Type B pancreatic cell (in vitro differentiated cells): ENCODE measurements around the gene CCDC146. TPM values are rescaled to one million over a fixed set of nuclear protein-coding genes. Genes with fewer than 3 reads are reported as not detected.
"Not testable (repeated sequence)": the region's sequence is repeated elsewhere in the genome, so short reads cannot be mapped to it uniquely, and the experiment has no call there.

Source experiments
- DNase-seq: peaks from one replicate; pipeline ENCODE4 v3.0.0; 2021; ENCODE audit warnings: mixed read lengths; ENCODE audit not compliant: unreplicated experiment; ENCODE audit errors: extremely low spot score
- H3K27ac Mint-ChIP-seq: 2 replicates; pipeline ENCODE4 v1.8.0; 2021; ENCODE audit warnings: mild to moderate bottlenecking, mixed read lengths
- H3K27me3 Mint-ChIP-seq: 2 replicates; pipeline ENCODE4 v1.8.0; 2021; ENCODE audit warnings: mixed read lengths
- H3K36me3 Mint-ChIP-seq: 2 replicates; pipeline ENCODE4 v1.8.0; 2021; ENCODE audit warnings: mixed read lengths
- H3K4me1 Mint-ChIP-seq: one replicate; pipeline ENCODE4 v1.8.0; 2021; ENCODE audit warnings: mixed read lengths; ENCODE audit not compliant: unreplicated experiment
- H3K4me3 Mint-ChIP-seq: 2 replicates; pipeline ENCODE4 v1.8.0; 2021; ENCODE audit warnings: mild to moderate bottlenecking, mixed read lengths
- H3K9me3 Mint-ChIP-seq: 2 replicates; pipeline ENCODE4 v1.8.0; 2021; ENCODE audit warnings: mixed read lengths
- total RNA-seq: library from RNA; stranded (reverse); gene quantifications from 2 replicates; pipeline ENCODE4 v1.2.1, GENCODE V29; 2021; ENCODE audit warnings: low replicate concordance
- TF ChIP-seq, protein P1 (sequence below): fragments of 200-600 bp; sonication (generic); conservative IDR thresholded peaks from 2 replicates; pipeline ENCODE4 v1.5.0; 2021; ENCODE audit warnings: antibody characterized with exemption, mild to moderate bottlenecking

CCDC146 gene
- total RNA-seq, 1 donor from 2014 or later = 15.3 TPM

DNA sequence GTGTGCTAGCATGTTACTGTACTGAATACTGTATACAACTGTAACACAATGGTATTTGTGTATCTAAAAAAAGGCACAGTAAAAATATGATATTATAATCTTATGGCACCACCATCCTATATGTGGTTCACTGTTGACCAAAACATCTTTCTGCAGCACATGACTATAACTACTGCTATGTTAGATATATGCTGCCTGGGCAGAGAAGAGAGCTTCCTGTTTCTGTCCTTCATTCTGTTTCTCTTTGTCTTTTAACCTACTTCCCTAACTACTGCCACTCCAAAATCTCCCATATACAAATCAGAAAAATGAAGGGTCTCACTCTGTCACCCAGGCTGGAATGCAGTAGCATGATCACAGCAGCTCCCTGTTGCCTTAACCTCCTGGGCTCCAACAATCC lies 86.0 kb downstream of the CCDC146 start:
- no peak overlapping the region for H3K27ac Mint-ChIP-seq
- DNase-seq = no peak
- peaks cover 4% of the 10 kb centered on the region for H3K36me3 Mint-ChIP-seq
- H3K9me3 Mint-ChIP-seq = peaks cover 14% of the 10 kb centered on the region
- no peak overlapping the region for H3K4me3 Mint-ChIP-seq
- no peaks in the 10 kb centered on the region for H3K27me3 Mint-ChIP-seq
- no peaks in the 10 kb centered on the region for H3K4me1 Mint-ChIP-seq
- TF ChIP-seq, protein P1, sequence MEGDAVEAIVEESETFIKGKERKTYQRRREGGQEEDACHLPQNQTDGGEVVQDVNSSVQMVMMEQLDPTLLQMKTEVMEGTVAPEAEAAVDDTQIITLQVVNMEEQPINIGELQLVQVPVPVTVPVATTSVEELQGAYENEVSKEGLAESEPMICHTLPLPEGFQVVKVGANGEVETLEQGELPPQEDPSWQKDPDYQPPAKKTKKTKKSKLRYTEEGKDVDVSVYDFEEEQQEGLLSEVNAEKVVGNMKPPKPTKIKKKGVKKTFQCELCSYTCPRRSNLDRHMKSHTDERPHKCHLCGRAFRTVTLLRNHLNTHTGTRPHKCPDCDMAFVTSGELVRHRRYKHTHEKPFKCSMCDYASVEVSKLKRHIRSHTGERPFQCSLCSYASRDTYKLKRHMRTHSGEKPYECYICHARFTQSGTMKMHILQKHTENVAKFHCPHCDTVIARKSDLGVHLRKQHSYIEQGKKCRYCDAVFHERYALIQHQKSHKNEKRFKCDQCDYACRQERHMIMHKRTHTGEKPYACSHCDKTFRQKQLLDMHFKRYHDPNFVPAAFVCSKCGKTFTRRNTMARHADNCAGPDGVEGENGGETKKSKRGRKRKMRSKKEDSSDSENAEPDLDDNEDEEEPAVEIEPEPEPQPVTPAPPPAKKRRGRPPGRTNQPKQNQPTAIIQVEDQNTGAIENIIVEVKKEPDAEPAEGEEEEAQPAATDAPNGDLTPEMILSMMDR = no peak

DNA sequence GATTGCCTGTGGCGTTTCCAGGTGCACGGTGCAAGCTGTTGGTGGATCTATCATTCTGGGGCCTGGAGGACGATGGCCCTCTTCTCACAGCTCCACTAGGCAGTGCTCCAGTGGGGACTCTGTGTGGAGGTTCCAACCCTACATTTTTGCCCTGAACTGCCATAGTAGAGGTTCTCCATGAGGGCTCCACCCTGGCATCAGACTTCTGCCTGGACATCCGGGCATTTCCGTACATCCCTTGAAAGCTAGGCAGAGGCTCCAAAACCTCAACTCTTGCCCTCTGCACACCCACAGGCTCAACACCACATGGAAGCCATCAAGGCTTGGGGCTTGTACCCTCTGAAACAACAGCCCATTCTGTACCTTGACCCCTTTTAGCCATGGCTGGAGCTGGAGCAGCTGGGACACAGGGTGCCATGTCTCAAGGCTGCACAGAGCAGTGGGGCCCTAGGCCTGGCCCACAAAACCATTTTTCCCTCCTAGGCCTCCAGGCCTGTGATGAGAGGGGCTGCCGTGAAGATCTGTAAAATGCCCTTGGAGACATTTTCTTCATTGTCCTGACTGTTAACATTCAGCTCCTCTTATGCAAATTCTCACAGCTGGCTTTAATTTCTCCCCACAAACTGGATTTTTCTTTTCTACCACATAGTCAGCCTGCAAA lies 87.2 kb downstream of the CCDC146 start:
- Mint-ChIP-seq H3K4me1 (no peaks in the 10 kb centered on the region), H3K4me3 (no peak overlapping the region), H3K9me3 (peaks cover 14% of the 10 kb centered on the region), H3K36me3 (peaks cover 4% of the 10 kb centered on the region), H3K27ac (no peak overlapping the region), H3K27me3 (no peaks in the 10 kb centered on the region)
- TF ChIP-seq, protein P1 = no peak
- DNase-seq = no peak

DNA sequence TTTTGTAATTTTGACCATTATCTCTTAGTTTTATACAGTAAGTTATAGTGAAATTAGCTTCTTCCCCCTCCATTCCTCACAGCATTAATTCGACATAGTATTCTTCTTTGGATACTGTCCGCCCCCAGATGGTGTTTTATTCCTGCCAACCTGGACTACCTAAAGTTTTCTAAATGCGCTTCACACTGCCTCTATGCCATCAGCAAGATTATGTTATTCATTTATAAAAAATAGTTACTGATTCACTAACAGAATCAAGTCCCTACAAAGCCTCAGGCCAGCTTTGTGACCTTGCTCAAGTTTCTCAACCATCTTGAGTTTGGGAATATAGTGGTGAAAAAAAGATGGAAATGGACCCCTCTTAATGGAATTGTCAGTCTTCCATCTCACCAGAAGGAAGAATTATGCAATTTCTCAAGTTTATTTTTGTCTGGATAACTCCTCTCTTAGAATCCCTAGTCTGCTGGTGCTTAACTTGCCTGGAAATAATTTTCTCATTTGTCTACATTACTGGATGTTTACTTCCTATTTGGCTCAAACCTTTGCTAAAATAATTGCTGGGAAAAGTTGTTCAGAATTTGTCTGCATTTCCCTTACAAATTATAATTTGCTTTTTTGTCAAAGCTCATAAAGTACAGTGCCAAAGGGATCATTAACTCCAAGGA lies 93.9 kb downstream of the CCDC146 start:
- H3K36me3 Mint-ChIP-seq = no peaks in the 10 kb centered on the region
- DNase-seq = no peak
- H3K27me3 Mint-ChIP-seq = no peaks in the 10 kb centered on the region
- H3K4me1 Mint-ChIP-seq = no peaks in the 10 kb centered on the region
- no peak overlapping the region for H3K4me3 Mint-ChIP-seq
- TF ChIP-seq, protein P1 = no peak
- peaks cover 8% of the 10 kb centered on the region for H3K9me3 Mint-ChIP-seq
- H3K27ac Mint-ChIP-seq = no peak overlapping the region

DNA sequence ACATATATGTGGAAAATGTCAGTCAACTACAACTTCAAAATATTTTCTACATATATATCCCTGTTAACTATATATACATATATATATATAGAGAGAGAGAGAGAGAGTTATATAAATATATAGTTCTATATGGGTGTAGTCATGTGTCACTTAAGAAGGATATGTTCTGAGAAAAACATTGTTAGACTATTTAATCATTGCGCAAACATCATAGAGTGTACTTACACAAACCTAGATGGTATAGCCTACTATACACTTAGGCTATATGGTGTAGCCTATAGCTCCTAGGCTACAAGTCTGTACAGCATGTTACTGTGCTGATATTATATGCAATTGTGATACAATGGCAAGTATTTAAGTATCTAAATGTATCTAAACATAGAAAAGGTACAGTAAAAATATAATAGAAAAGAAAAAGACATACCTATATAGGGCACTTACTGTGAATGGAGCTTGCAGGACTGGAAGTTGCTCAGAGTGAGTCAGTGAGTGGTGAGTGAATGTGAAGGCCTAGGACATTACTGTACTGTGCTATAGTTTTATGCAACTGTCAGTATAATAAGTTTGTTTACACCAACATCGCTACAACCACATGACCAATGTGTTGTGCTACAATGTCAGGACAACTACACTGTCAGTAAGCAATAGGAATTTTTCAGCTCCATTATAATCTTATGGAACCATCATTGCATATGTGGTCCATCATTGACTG lies 95.2 kb downstream of the CCDC146 start:
- no peak overlapping the region for H3K4me3 Mint-ChIP-seq
- no peaks in the 10 kb centered on the region for H3K4me1 Mint-ChIP-seq
- no peak for DNase-seq
- no peaks in the 10 kb centered on the region for H3K27me3 Mint-ChIP-seq
- no peak overlapping the region for H3K27ac Mint-ChIP-seq
- H3K36me3 Mint-ChIP-seq = no peaks in the 10 kb centered on the region
- H3K9me3 Mint-ChIP-seq = peaks cover 10% of the 10 kb centered on the region
- TF ChIP-seq, protein P1 = no peak

DNA sequence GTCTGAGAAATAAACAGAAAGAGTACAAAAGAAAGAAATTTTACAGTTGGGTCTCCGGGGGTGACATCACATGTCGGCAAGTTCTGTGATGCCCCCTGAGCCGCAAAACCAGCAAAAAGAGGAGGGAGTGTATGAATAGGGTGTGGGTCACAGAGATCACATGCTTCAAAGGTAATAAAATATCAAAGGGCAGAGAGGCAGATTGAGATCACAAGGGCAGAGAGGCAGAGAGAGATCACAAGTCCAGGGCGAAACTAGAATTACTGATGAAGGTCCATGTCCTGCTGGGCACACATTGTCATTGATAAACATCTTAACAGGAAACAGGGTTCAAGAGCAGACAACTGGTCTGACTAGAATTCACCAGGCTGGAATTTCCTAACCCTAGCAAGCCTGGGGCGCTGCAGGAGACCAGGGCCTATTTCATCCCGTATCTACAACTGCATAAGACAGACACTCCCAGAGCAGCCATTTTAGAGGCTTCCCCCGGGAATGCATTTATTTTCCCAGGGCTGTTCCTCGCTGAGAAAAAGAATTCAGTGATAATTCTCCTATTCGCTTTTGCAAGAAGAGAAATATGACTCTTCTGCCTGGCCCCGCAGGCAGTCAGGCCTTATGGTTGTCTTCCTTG lies 97.4 kb downstream of the CCDC146 start:
- H3K36me3 Mint-ChIP-seq, DNase-seq, H3K4me1 Mint-ChIP-seq, H3K4me3 Mint-ChIP-seq, H3K27me3 Mint-ChIP-seq, H3K27ac Mint-ChIP-seq: not testable (repeated sequence)
- peaks cover 10% of the 10 kb centered on the region for H3K9me3 Mint-ChIP-seq
